Esophagus muscularis mucosa (tissue), 3 donors: ENCODE results near the gene CSRP1.

Source experiments
- POLR2A ChIP-seq: fragments of 450-650 bp; IDR thresholded peaks from one replicate; pipeline ENCODE4 v1.6.1; 2017; ENCODE audit warnings: antibody characterized with exemption, moderate library complexity, mild to moderate bottlenecking, low read depth
- POLR2AphosphoS5 ChIP-seq, 2 donors: sonication (generic); formaldehyde crosslinking; IDR thresholded peaks; one replicate each; pipeline ENCODE4 v1.6.1; 2017; ENCODE audit warnings: antibody characterized with exemption in 2 of 2
- TF ChIP-seq, protein P1 (sequence below), 3 experiments: fragments of 200-600 bp in 2 of 3; fragments of 450-650 bp in 1 of 3; sonication (generic) in 2 of 3; IDR thresholded peaks; one replicate each; pipeline ENCODE4 v1.5.1; 2017 to 2019; ENCODE audit warnings: antibody characterized with exemption in 3 of 3, mild to moderate bottlenecking in 2 of 3, moderate library complexity in 1 of 3

DNA sequence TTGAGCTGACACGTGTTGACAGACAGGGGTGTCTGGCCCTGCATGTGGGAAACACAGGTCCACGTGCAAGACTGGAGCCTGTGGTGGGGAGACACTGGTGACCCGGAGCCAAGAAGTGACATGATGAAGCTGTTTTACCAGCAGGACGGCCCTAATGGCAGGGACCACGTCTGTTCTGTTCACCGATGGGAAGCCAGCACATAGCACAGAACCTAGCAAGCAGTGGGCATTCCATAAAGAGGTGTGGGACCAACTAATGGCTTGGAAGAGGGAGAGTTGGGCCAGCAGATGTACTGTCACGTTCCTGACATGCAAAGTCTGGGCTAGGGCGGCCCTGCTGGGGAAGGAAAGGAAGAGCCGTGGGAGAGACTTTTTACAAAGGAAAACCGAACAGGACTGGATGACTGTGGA lies 47.3 kb upstream of the CSRP1 start:
- TF ChIP-seq POLR2A (no peak), POLR2AphosphoS5 (IDR thresholded peaks at IDR 0.05) (no peak)
- TF ChIP-seq, protein P1, sequence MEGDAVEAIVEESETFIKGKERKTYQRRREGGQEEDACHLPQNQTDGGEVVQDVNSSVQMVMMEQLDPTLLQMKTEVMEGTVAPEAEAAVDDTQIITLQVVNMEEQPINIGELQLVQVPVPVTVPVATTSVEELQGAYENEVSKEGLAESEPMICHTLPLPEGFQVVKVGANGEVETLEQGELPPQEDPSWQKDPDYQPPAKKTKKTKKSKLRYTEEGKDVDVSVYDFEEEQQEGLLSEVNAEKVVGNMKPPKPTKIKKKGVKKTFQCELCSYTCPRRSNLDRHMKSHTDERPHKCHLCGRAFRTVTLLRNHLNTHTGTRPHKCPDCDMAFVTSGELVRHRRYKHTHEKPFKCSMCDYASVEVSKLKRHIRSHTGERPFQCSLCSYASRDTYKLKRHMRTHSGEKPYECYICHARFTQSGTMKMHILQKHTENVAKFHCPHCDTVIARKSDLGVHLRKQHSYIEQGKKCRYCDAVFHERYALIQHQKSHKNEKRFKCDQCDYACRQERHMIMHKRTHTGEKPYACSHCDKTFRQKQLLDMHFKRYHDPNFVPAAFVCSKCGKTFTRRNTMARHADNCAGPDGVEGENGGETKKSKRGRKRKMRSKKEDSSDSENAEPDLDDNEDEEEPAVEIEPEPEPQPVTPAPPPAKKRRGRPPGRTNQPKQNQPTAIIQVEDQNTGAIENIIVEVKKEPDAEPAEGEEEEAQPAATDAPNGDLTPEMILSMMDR (IDR thresholded peaks at IDR 0.05) = no peak
